Endothelial cell of hepatic sinusoid (primary cell): ENCODE data around the gene SPDEF.

Experiments
- in situ Hi-C: cut with HindIII; loops from 2 replicates; pipeline ENCODE4 v1.10.0; 2017; ENCODE audit warnings: low sequenced_read_pairs

Gene SPDEF

GRCh38 chr6:34585108-34585507 is 29.0 kb upstream of the SPDEF start:
- in situ Hi-C loops, result loop anchor here (25.0 kb wide), 1 partner anchor 698 kb away; no protein-coding TSS in a partner anchor

DNA sequence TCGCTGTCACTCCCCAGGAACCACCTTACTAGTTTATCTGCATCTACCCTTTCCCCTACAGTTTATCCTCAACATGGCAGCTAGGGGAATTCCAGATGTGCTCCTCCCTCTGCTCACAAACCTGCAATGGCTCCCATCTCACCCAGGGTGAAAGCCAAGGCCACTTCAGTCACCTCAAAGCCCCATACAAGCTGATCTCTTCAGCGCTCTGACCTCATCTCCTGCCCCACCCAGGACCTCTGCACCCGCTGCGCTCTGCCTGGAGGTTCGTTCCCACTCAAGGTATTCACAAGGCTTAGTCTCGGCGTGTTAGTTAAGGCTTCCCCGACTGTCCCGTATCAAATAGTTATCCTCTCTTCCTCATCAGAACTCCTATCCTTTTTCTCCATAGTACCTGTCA is 28.6 kb upstream of the SPDEF start:
- in situ Hi-C loops, result loop anchor here (25.0 kb wide), 1 partner anchor 697 kb away; no protein-coding TSS in a partner anchor

- in situ Hi-C loops, result loop anchor here (25.0 kb wide), 1 partner anchor 697 kb away; no protein-coding TSS in a partner anchor
Observed at GRCh38 chr6:34583861-34584604, 27.9 kb upstream of the SPDEF start.

GRCh38 chr6:34583461-34583860 is 27.3 kb upstream of the SPDEF start:
- in situ Hi-C loops, result loop anchor here (25.0 kb wide), 1 partner anchor 696 kb away; no protein-coding TSS in a partner anchor

DNA sequence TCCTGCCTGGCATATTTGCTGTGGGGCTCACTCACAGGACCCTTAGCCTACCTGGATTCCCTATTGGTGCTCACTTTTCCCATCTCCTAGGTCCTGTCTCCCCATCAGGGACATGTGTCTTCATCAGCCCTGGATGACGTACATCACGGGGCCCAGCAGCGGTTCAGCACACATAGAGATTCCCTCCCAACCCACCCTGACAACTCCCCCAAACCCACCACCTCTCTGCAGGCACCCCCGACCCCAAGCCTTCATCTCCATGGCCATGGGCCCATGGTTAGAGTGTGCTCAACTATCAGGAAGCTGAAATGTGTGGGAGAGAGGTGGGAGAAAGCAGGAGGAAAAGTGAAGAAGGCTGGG is 25.4 kb upstream of the SPDEF start:
- in situ Hi-C loops, result loop anchor here (25.0 kb wide), 1 partner anchor 694 kb away; no protein-coding TSS in a partner anchor

DNA sequence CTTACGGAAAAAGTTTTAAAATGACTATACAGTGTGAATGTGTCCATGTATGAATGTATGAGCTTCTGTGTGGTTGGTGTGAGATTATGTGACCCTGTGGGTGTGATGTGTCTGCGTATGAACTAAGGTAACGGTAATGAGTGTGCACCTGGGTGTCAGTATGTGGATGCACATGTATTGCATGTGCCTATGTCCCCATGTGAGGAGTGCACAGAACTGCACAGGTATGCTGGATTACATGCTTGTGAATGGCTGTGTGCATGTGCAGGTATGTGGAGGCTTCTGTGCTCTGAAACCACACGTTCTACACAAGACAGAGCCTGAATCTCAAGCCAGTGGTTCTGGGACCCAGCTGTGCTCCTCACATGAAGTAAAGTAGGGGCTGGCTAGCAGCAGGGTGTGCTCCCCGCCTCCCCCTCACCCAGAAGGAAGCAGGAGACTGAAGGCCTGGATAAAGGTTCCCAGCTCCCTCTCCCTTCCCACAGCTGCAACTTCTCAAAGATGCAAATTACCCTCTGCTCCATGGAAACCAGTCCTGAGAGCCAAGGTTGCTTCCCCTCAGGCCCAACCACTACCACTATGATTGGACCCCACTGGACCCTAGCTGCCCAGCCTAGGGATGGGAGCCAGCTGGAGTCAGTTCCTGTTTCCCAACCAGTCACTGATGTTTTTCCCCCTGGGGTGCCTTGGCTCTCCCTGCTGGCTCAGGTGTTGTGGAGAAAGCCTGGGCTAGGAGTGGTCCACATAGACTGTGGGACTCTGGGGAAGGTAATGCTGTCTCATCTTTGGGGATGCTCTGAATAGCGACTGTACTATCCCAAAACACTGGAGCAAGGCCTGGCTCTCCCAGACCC is 24.8 kb upstream of the SPDEF start:
- in situ Hi-C loops, result loop anchor here (25.0 kb wide), 1 partner anchor 694 kb away; no protein-coding TSS in a partner anchor

DNA sequence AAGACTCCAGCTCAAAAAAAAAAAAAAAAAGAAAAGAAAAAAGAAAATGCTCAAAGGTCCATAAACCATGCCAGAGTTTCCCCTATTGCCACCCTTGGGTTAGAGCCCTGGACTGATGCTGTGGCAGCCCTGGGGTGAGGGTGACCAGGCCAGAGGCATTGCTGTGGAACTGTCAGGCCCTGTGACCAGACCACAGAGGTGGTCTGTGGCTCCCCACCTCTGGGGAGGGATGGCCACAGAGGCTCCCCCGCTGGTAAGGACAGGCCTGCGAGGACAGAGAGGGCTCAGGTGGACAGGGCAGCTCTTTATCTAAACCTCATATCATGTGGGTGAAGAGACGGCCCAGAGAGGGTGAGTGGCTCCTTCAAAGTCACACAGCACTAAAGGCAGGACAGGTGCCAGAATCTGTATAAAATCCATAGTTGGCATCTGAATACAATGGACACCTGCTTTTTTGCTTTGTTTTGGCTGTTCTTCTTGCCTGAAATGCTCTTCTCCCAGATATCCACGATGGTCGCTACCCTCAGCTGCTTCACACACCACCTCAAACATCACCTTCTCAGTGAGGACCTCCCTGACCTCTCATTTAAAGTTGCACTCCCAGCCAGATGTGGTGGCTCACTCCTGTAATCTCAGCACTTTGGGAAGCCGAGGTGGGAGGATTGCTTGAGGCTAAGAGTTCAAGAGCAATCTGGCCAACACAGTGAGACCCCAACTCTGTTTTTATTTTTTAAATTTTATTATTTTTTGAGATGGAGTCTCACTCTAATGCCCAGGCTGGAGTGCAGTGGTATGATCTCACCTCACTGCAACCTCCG is 22.5 kb upstream of the SPDEF start:
- in situ Hi-C loops, result loop anchor here (25.0 kb wide), 1 partner anchor 691 kb away; no protein-coding TSS in a partner anchor

DNA sequence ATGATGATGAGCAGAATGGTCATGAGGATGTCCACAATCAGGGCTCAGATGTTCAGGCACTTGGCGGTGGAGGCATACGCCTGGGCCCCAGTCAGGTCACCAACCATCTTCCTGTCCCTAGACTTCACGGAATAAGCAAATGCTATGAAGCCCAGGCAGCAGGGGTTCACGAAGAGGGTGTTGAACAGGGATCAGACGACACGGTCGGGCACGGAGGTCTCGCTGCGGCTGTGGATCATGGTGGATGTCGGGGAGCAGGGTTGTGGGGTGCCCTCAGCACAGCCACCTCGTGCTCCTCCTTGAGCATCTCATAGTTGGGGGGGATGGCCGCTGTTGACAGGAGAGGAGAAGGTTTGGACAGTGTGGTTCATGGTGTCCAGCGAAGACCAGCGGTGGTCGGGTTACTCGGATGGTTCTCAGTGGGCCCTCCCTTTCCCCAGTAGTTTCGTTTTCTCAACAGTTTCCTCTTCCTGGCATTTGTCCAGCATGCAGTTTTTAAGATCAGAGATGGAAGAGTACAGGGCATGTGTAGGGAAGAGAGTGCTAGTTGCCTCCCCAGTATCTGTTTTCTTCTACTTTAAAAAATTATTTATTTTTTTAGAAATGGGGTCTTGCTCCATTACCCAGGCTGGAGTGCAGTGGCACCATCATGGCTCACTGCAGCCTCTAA is 20.3 kb upstream of the SPDEF start:
- in situ Hi-C loops, result loop anchor here (25.0 kb wide), 1 partner anchor 689 kb away; no protein-coding TSS in a partner anchor

DNA sequence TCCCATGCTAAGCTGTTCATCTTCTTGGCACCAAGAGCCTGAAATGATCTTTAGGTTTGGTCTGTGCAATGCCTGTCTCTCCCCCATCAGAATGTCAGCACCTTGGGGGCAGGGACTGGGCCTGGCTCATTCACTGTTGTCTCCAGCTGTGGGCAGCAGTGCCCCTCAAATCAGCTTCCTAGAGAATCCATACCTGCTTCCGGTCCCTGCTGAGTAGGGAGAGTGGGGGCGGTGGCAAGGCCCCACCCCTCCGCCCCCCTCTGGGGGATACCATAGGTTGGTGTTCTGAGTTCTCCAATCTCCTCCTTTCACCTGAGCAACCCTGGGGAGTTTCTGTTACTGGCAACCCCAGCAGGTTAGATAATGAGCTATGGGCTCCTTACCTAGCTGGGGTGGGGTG is 19.2 kb upstream of the SPDEF start:
- in situ Hi-C loops, result loop anchor here (25.0 kb wide), 1 partner anchor 688 kb away; no protein-coding TSS in a partner anchor

DNA sequence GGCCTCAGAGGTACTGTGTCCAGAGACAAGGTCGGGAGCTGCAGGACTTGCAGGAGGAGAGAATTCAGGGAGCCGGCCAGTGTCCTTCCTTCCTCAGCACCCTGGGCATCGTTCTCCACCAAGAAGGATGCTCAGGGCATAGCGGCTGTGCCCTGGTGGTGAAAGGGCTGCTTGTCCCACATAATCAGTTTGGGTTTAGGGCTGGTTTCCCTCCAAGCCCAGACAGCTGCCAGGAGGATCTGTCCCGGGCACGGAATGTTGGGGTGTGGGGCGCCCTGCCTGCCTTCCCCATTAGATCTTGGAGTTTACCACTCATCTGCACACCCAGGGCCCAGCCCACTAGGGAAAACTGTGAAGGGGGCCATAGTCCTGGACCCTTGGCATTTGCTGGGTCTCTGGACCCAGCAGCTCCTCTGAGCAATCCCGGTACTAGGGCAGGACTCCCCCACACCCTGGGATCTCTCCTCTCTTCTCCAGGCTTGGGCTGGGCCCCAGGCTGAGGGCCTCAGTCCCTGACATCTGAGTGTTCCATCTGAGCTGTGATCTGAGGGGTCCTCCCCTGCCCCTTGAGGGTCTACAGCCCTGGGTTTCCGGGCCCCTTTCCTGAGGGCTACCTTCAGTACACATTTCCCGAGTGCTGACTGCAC is 18.6 kb upstream of the SPDEF start:
- in situ Hi-C loops, result loop anchor here (25.0 kb wide), 1 partner anchor 687 kb away; no protein-coding TSS in a partner anchor

DNA sequence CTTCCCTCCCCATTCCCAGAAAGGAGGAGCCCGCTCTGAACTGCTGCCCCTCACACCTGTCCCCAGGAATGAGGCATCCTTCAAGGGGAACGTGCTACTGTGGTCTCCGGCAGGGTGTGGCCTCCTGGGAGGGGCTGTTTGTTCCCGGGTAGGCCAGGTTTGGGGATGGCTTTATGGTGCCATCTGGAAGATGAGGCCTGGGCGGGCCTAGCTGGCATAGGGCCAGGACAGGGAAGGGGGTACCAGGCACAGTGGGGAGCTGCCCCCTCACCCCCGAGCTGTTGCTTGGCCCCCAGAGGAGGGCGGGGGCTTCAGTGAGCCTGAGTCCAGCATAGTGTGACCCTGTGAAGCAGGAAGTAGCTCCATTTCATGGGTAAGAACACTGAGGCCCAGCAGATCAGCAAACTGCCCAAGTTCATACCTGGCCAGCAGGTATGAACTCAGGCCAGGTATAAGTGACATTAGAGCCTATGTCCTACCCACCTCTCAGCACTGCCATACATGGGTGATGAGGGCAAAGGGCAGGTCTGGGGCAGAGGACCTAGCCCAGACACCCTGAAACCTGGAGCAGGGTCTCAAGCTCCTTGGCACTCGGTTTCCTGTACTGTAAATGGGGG is 17.5 kb upstream of the SPDEF start:
- in situ Hi-C loops, result no loop called here

GRCh38 chr6:34572585-34572984 is 16.5 kb upstream of the SPDEF start:
- in situ Hi-C loops, result no loop called here

GRCh38 chr6:34572021-34572420 is 15.9 kb upstream of the SPDEF start:
- in situ Hi-C loops, result no loop called here

- in situ Hi-C loops, result no loop called here
Observed at GRCh38 chr6:34571388-34571787, 15.3 kb upstream of the SPDEF start.

DNA sequence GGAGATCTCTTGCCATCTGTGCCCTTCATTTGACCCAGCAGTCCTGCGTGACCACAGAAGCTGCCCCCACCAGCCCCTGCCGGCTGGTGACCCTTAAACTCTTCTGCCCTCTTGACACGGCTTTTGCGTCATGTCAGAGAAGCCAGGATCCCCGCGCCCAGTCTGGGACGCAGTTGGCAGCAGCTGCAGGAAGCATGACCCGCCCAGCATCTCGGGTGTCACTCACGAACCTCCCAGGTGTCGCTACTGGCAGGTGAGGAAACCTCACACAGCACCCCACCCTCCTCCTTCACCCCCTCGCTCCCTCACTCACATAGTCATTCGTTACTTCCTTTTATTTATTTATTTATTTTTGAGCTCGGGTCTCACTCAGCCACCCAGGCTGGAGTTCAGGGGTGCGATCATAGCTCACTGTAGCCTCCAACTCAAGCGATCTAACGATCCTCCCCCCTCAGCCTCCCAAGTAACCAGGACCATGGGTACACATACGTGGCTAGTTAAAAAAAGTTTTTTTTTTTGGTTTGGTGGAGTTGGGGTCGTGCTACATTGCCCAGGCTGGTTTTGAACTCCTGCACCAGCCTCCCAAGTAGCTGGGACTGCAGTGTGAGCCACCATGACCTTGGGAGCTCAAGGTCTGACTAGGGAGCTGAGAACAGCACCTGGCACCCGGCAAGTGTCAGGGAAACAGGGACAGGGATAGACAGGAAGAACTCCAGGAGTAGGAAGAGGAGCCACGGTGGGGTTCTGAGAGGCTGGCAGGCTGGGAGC is 14.1 kb upstream of the SPDEF start:
- in situ Hi-C loops, result no loop called here

DNA sequence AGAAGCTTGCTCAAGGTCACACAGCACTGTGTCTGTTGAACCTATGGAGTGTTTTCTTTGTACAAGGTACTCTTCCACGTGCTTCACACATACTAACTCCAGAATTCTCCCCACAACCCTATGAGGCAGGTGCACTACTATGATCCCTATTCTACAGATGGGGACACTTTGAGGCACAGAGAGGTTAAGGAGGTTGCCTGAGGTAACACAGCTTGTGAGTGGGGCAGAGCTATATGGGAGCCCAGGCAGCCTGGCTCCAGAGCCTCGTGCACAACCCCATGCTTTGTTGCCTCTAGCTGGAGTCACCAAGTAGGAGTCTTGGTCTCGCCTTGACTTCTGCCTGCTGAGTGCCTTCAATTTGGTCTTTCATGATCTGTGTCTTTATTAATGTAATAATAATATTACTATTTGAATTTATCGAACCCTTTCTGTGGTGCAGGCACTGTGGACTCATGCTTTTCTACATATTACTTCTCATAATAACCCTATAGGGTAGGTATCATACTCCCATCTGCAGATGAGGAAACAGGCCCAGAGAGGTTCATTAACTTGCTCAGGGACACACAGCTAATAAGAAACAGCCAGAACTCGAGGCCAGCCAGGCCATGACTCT is 13.3 kb upstream of the SPDEF start:
- in situ Hi-C loops, result no loop called here

DNA sequence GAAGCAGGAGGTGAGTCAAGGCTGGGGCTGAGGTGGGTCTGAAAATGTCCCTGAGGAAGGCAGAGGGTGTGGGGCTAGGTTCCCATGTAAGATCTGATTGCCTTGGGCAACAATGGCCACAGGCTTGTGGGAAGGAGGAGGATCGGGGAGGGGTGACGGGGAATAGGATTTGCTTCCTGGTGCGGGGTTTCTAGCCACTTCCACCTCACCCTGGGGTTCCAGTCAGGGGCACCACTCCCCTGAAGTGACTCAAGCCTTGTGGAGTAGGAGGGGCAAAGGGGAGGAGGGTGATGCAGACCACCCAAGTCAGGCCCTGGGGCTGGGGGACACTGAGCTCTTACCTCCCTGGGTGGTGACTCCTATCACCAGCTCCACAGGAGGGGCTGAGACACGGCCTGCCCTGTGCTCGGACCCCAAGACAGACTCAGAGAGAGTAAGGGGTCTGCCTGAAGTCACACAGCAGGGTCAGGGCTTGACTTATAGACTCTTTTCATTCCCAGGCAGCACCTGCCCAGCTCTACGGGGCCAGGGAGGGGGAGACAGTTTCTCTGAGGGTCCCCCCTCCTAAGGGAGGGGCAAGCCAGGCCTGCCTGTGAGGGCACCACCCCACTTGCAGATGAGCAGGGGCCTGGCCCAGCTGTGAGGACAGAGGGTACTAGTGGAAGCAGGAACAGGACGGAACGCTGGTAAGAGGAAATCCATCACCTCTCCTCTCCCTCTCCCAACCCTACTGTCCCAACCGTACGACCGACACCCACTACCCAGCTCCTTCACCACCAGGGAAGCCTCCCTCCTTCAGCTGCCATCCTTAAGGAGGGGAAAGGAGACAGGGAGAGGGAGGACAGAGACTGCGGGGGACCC is 12.4 kb upstream of the SPDEF start:
- in situ Hi-C loops, result no loop called here
